ENCODE data around the gene ADGRG4. TPM values are rescaled to one million over a fixed set of nuclear protein-coding genes. Genes with fewer than 3 reads are reported as not detected.
"Not testable (repeated sequence)": the region's sequence is repeated elsewhere in the genome, so short reads cannot be mapped to it uniquely, and the experiment has no call there.

Gene ADGRG4
- not detected for polyA plus RNA-seq (ENCODE audit: insufficient read length in 4 of 4)

GRCh38 chrX:136300721-136301120 is at the start of gene ADGRG4:
ADGRG4 (plus strand) TSS chrX:136300963; CDS start chrX:136308778, 7,815 bp downstream.
- not testable (repeated sequence) for DNase-seq (ENCODE audit: low read depth in 4 of 4, low spot score in 3 of 4)

GRCh38 chrX:136251041-136251991 is 49.4 kb upstream of the ADGRG4 start, which contains the start of gene MAP7D3:
MAP7D3 (minus strand) TSS chrX:136251400; CDS start chrX:136251358, 42 bp downstream.
- peak in 2 of 4 donors; percentile 15 to 20 for DNase-seq (ENCODE audit: low read depth in 4 of 4, low spot score in 3 of 4)

- DNase-seq (ENCODE audit: low read depth in 4 of 4, low spot score in 3 of 4): no peak
Measured at GRCh38 chrX:136255541-136255940, 45.2 kb upstream of the ADGRG4 start.

- DNase-seq (ENCODE audit: low read depth in 4 of 4, low spot score in 3 of 4): no peak
Measured at GRCh38 chrX:136256026-136256425, 44.7 kb upstream of the ADGRG4 start.

- no peak for DNase-seq (ENCODE audit: low read depth in 4 of 4, low spot score in 3 of 4)
Measured at GRCh38 chrX:136258951-136259350, 41.8 kb upstream of the ADGRG4 start.

- no peak for DNase-seq (ENCODE audit: low read depth in 4 of 4, low spot score in 3 of 4)
Measured at GRCh38 chrX:136259543-136259942, 41.2 kb upstream of the ADGRG4 start.

GRCh38 chrX:136260776-136261175 is 40.0 kb upstream of the ADGRG4 start:
- DNase-seq (ENCODE audit: low read depth in 4 of 4, low spot score in 3 of 4): no peak

- no peak for DNase-seq (ENCODE audit: low read depth in 4 of 4, low spot score in 3 of 4)
Measured at GRCh38 chrX:136261321-136261720, 39.4 kb upstream of the ADGRG4 start.

- no peak for DNase-seq (ENCODE audit: low read depth in 4 of 4, low spot score in 3 of 4)
Measured at GRCh38 chrX:136262243-136262642, 38.5 kb upstream of the ADGRG4 start.

GRCh38 chrX:136262812-136263315 is 37.9 kb upstream of the ADGRG4 start:
- no peak for DNase-seq (ENCODE audit: low read depth in 4 of 4, low spot score in 3 of 4)

GRCh38 chrX:136266828-136267227 is 33.9 kb upstream of the ADGRG4 start:
- DNase-seq (ENCODE audit: low read depth in 4 of 4, low spot score in 3 of 4): no peak

GRCh38 chrX:136268051-136269048 is 32.4 kb upstream of the ADGRG4 start:
- DNase-seq (ENCODE audit: low read depth in 4 of 4, low spot score in 3 of 4): no peak

GRCh38 chrX:136269921-136270320 is 30.8 kb upstream of the ADGRG4 start:
- DNase-seq (ENCODE audit: low read depth in 4 of 4, low spot score in 3 of 4): no peak

- DNase-seq (ENCODE audit: low read depth in 4 of 4, low spot score in 3 of 4): no peak
Measured at GRCh38 chrX:136271300-136271699, 29.5 kb upstream of the ADGRG4 start.

- no peak for DNase-seq (ENCODE audit: low read depth in 4 of 4, low spot score in 3 of 4)
Measured at GRCh38 chrX:136272325-136272724, 28.4 kb upstream of the ADGRG4 start.

- no peak for DNase-seq (ENCODE audit: low read depth in 4 of 4, low spot score in 3 of 4)
Measured at GRCh38 chrX:136273986-136274385, 26.8 kb upstream of the ADGRG4 start.

GRCh38 chrX:136275553-136275952 is 25.2 kb upstream of the ADGRG4 start:
- no peak for DNase-seq (ENCODE audit: low read depth in 4 of 4, low spot score in 3 of 4)

- not testable (repeated sequence) for DNase-seq (ENCODE audit: low read depth in 4 of 4, low spot score in 3 of 4)
Measured at GRCh38 chrX:136286375-136286774, 14.4 kb upstream of the ADGRG4 start.

- no peak for DNase-seq (ENCODE audit: low read depth in 4 of 4, low spot score in 3 of 4)
Measured at GRCh38 chrX:136291824-136292223, 8.9 kb upstream of the ADGRG4 start.

GRCh38 chrX:136292656-136293055 is 8.1 kb upstream of the ADGRG4 start:
- DNase-seq (ENCODE audit: low read depth in 4 of 4, low spot score in 3 of 4): no peak

GRCh38 chrX:136295380-136295779 is 5.4 kb upstream of the ADGRG4 start:
- DNase-seq (ENCODE audit: low read depth in 4 of 4, low spot score in 3 of 4): no peak
